Measurements from ENCODE around the gene RSPH1.

The RSPH1 gene

DNA sequence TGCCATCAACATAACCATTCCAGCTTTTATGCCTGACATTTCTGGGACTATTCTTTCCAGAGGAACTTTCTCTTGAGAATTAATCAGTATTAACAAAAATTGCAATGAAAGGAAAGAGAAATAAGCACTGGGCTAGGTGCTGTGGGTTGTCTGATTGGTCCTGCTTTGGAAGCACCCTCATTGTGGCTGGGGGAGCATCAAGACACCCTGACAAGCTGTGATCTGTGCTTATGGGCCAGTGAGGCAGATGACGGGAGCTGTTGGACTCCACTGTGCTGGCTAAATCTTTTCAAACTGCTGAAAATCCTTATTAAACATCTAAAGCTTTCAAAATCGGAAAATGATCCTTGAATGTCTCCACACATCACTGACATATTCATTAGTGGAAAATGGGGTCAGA lies 72.3 kb downstream of the RSPH1 start:
- no peak for DNase-seq

DNA sequence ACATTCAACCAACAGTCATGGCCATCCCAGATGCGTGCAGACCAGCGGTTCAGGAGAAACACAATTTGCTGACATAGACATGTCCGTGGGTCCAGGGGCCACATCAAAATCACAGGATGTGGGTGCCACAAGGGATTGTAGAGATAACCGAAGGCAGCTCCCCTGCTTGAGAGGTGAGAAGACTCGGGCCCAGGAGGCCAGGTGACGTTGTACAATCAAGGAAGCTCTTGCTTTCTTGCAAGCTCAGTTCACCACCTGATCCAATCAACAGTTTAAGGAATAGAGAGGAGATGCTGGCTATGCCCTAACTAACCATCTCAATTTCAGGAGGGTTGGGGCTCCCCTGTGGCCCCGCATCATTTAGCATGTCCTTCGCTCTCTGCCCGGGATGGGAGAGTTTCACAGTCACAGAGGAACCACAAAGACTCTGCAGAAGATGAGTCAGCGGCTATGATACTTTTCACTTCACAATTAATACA lies 72.8 kb downstream of the RSPH1 start:
- DNase-seq: peak in 1 of 4 experiments; percentile 24

All from activated naive CD4-positive, alpha-beta T cell (primary cell).